GM10847 (cell line): ENCODE data around the gene ERCC6L2.

Experiments used
- POLR2A ChIP-seq: IDR thresholded peaks from 2 replicates; pipeline ENCODE4 v1.6.1; 2011; ENCODE audit not compliant: insufficient read length; ENCODE audit errors: extremely low read depth

ERCC6L2 gene

GRCh38 chr9:95927271-95928004 lies 51.9 kb downstream of the ERCC6L2 start:
- no peak for TF ChIP-seq POLR2A

- TF ChIP-seq POLR2A: no peak
These were observed 54.8 kb downstream of the ERCC6L2 start for GRCh38 chr9:95930277-95930676.

- no peak for TF ChIP-seq POLR2A
These were observed 60.5 kb downstream of the ERCC6L2 start for GRCh38 chr9:95935861-95936578.

- TF ChIP-seq POLR2A: no peak
These were observed 61.1 kb downstream of the ERCC6L2 start for GRCh38 chr9:95936579-95937075.

- no peak for TF ChIP-seq POLR2A
These were observed 61.6 kb downstream of the ERCC6L2 start for GRCh38 chr9:95937131-95937530.

GRCh38 chr9:95938724-95939123 lies 63.2 kb downstream of the ERCC6L2 start:
- TF ChIP-seq POLR2A: no peak

- no peak for TF ChIP-seq POLR2A
These were observed 64.0 kb downstream of the ERCC6L2 start for GRCh38 chr9:95939472-95939871.

- no peak for TF ChIP-seq POLR2A
These were observed 64.8 kb downstream of the ERCC6L2 start for GRCh38 chr9:95940265-95940664.

GRCh38 chr9:95942016-95942415 lies 66.5 kb downstream of the ERCC6L2 start:
- no peak for TF ChIP-seq POLR2A

GRCh38 chr9:95947118-95947517 lies 71.6 kb downstream of the ERCC6L2 start:
- TF ChIP-seq POLR2A: no peak

GRCh38 chr9:95952471-95952870 lies 77.0 kb downstream of the ERCC6L2 start:
- TF ChIP-seq POLR2A: no peak

GRCh38 chr9:95953986-95954385 lies 78.5 kb downstream of the ERCC6L2 start:
- TF ChIP-seq POLR2A: no peak

- TF ChIP-seq POLR2A: no peak
These were observed 79.4 kb downstream of the ERCC6L2 start for GRCh38 chr9:95954940-95955339.

GRCh38 chr9:95962936-95963335 lies 87.4 kb downstream of the ERCC6L2 start:
- no peak for TF ChIP-seq POLR2A

GRCh38 chr9:95963659-95964058 lies 88.2 kb downstream of the ERCC6L2 start:
- no peak for TF ChIP-seq POLR2A

- TF ChIP-seq POLR2A: no peak
These were observed 90.8 kb downstream of the ERCC6L2 start for GRCh38 chr9:95966306-95966705.
